K562 (cell line): ENCODE results near the gene ORMDL3. TPM values are rescaled to one million over a fixed set of nuclear protein-coding genes. Genes with fewer than 3 reads are reported as not detected.
A peak's percentile ranks its signal among the peaks of the same experiment; 100 is the strongest.

Experiments used
- ATAC-seq: fragments of 200-7000 bp; cut with Tn5 transposase; 3 replicates; pipeline ENCODE4 v1.9.1; 2020; ENCODE audit warnings: moderate library complexity
- BruUV-seq: library from RNA; stranded (reverse); fragments of 400-500 nt; replicated peaks from 2 replicates; lab custom pipeline; 2021; lab: Mats Ljungman, UMichigan
- CTCF ChIA-PET: fragments of 300-600 bp; formaldehyde crosslinking; extraction: SDS; loops from one replicate; lab custom pipeline; 2021; ENCODE audit warnings: low intra/inter-chr PET ratio; lab: Yijun Ruan, JAX
- POLR2A ChIA-PET: fragments of 300-600, 350-650 bp; sonication (Branson Sonifier 250); formaldehyde crosslinking; extraction: SDS; loops from one replicate; lab custom pipeline; 2021; ENCODE audit warnings: antibody characterized with exemption, inconsistent platforms; lab: Yijun Ruan, JAX
- DNase-seq, 4 experiments: peaks; one replicate each; pipeline versions ENCODE4 v3.0.0 to v3.0.0-alpha.2; 2011 to 2018; ENCODE audit warnings: low spot score in 3 of 4, mixed read lengths in 3 of 4; ENCODE audit errors: extremely low read depth in 1 of 4
- FAIRE-seq: peaks from 2 replicates; lab custom pipeline; 2011; peaks lifted over from hg19 to GRCh38; lab: Jason Lieb, UNC
- H2AFZ ChIP-seq: 2 replicates; pipeline ENCODE4 v1.6.0; 2011; ENCODE audit warnings: low read depth, low read length, control low read depth, inconsistent platforms
- H3K27ac ChIP-seq: fragments of 200-600 bp; 3 replicates; pipeline ENCODE4 v1.8.0; 2011; ENCODE audit warnings: low read depth, mild to moderate bottlenecking, control low read depth, inconsistent platforms, low read length, moderate library complexity, mixed read lengths; ENCODE audit errors: extremely low read depth
- H3K27me3 ChIP-seq, 2 experiments: fragments of 300-600 bp in 1 of 2; 2 replicates in 1 of 2; 3 replicates in 1 of 2; pipeline versions ENCODE4 v1.6.0 to v1.8.0; 2011; ENCODE audit warnings: inconsistent platforms in 2 of 2, low read length in 2 of 2, mild to moderate bottlenecking in 1 of 2, mixed read lengths in 1 of 2, moderate library complexity in 1 of 2; ENCODE audit not compliant: control insufficient read depth in 2 of 2, insufficient read depth in 2 of 2
- H3K36me3 ChIP-seq: fragments of 300-600 bp; 3 replicates; pipeline ENCODE4 v1.8.0; 2011; ENCODE audit warnings: mild to moderate bottlenecking, low read length, inconsistent platforms; ENCODE audit not compliant: control insufficient read depth, insufficient read depth
- H3K4me1 ChIP-seq, 2 experiments: fragments of 200-600 bp in 1 of 2; replicated peaks in 1 of 2; 2 replicates in 1 of 2; 3 replicates in 1 of 2; pipeline versions ENCODE4 v1.5.1 to v1.8.0; 2011; ENCODE audit warnings: inconsistent platforms in 2 of 2, low read length in 2 of 2, mild to moderate bottlenecking in 1 of 2, mixed read lengths in 1 of 2, moderate library complexity in 1 of 2; ENCODE audit not compliant: control insufficient read depth in 2 of 2, insufficient read depth in 2 of 2
- H3K4me2 ChIP-seq: 2 replicates; pipeline ENCODE4 v1.6.1; 2011; ENCODE audit warnings: low read length, control low read depth, inconsistent platforms, mixed read lengths; ENCODE audit not compliant: insufficient read depth
- H3K4me3 ChIP-seq: fragments of 200-600 bp; sonication (generic), shearing (Covaris generic); 2 replicates; pipeline ENCODE4 v1.5.1; 2016; ENCODE audit warnings: control low read depth, inconsistent platforms
- H3K79me2 ChIP-seq: fragments of 200-600 bp; 3 replicates; pipeline ENCODE4 v1.8.0; 2011; ENCODE audit warnings: low read length, inconsistent platforms; ENCODE audit not compliant: control insufficient read depth, insufficient read depth
- H3K9ac ChIP-seq, 2 experiments: 2 replicates each; pipeline versions ENCODE4 v1.6.0 to v1.6.1; 2011; ENCODE audit warnings: low read depth in 2 of 2, low read length in 2 of 2, control low read depth in 1 of 2, inconsistent platforms in 1 of 2, mild to moderate bottlenecking in 1 of 2, mixed read lengths in 1 of 2; ENCODE audit not compliant: insufficient read depth in 1 of 2
- H3K9me1 ChIP-seq: one replicate; pipeline ENCODE4 v1.6.0; 2011; ENCODE audit warnings: inconsistent platforms, mild to moderate bottlenecking, low read length, moderate library complexity; ENCODE audit not compliant: control insufficient read depth, insufficient read depth
- H3K9me3 ChIP-seq: replicated peaks from 2 replicates; pipeline ENCODE4 v1.5.1; 2011; ENCODE audit warnings: low read depth, low read length, inconsistent platforms; ENCODE audit not compliant: control insufficient read depth, insufficient read depth
- H4K20me1 ChIP-seq: replicated peaks from 2 replicates; pipeline ENCODE4 v1.6.1; 2011; ENCODE audit warnings: low read length, inconsistent platforms, mixed read lengths; ENCODE audit not compliant: control insufficient read depth, insufficient read depth
- ARID3A ChIP-seq: IDR thresholded peaks from 2 replicates; pipeline ENCODE4 v1.6.1; 2012; ENCODE audit warnings: low read depth, low read length, improper control_type of control experiment, borderline replicate concordance
- CTBP1 ChIP-seq: fragments of 450-650 bp; IDR thresholded peaks from 2 replicates; pipeline ENCODE4 v1.6.1; 2016; ENCODE audit warnings: borderline replicate concordance
- DPF2 ChIP-seq: fragments of 450-650 bp; IDR thresholded peaks from 2 replicates; pipeline ENCODE4 v1.6.1; 2016
- EWSR1 ChIP-seq: fragments of 450-650 bp; IDR thresholded peaks from 2 replicates; pipeline ENCODE4 v1.6.1; 2018; ENCODE audit warnings: borderline replicate concordance, mild to moderate bottlenecking, low read depth, moderate library complexity; ENCODE audit not compliant: partially characterized antibody
- GTF2A2 ChIP-seq: IDR thresholded peaks from 2 replicates; pipeline ENCODE4 v1.6.1; 2016; ENCODE audit warnings: mild to moderate bottlenecking, missing genetic modification characterization, missing compliant biosample characterization
- KAT7 ChIP-seq: sonication (generic); formaldehyde crosslinking; IDR thresholded peaks from 2 replicates; pipeline ENCODE4 v1.8.0; 2022; ENCODE audit warnings: missing genetic modification reagents, mild to moderate bottlenecking, borderline replicate concordance
- POLR2AphosphoS2 ChIP-seq: IDR thresholded peaks from 2 replicates; pipeline ENCODE4 v1.6.1; 2012; ENCODE audit warnings: low read length, improper control_type of control experiment
- RBM22 ChIP-seq: fragments of 200-400 bp; formaldehyde crosslinking; IDR thresholded peaks from 2 replicates; pipeline ENCODE4 v1.6.1; 2018; ENCODE audit warnings: low read length, low read depth; ENCODE audit not compliant: poor library complexity, severe bottlenecking
- RFX1 ChIP-seq: fragments of 450-650 bp; IDR thresholded peaks from 2 replicates; pipeline ENCODE4 v1.6.1; 2016; ENCODE audit warnings: mild to moderate bottlenecking, moderate library complexity
- ZBTB9 ChIP-seq: fragments of 450-650 bp; formaldehyde crosslinking; IDR thresholded peaks from 2 replicates; pipeline ENCODE4 v1.4.0; 2020; ENCODE audit warnings: mild to moderate bottlenecking, moderate library complexity
- ZNF445 ChIP-seq: fragments of 250-450 bp; sonication (Bioruptor Pico); IDR thresholded peaks from 2 replicates; pipeline ENCODE4 v1.4.0; 2020; ENCODE audit warnings: low read depth, mild to moderate bottlenecking, moderate library complexity
- WGBS: fragments of 100-300 bp; shearing (Covaris generic); methylation state at CpG from one replicate; pipeline ENCODE4 v1.1.6; 2016; ENCODE audit warnings: low coverage, mixed read lengths; ENCODE audit not compliant: insufficient coverage; ENCODE audit errors: missing lambda C conversion rate; 5-methylcytosine and 5-hydroxymethylcytosine counted together
- in situ Hi-C: fragments of 300-500 bp; cut with MboI; formaldehyde crosslinking; loops from 4 replicates; pipeline ENCODE4 v1.15.0; 2018; ENCODE audit warnings: inconsistent platforms, mixed read lengths
- intact Hi-C: fragments of 100-400 bp; cut with micrococcal nuclease; formaldehyde crosslinking; loops from 2 replicates; pipeline ENCODE4 v1.14.2; 2022
- polyA plus RNA-seq, 8 experiments: library from polyadenylated mRNA; depleted of rRNA in 4 of 8; stranded (reverse) in 5 of 8; unstranded in 3 of 8; fragments of >200 nt; fragmentation: Nextera tagmentation in 2 of 8; fragmentation: Illumina TruSeq in 1 of 8; extraction: Ambion mirVana in 2 of 8; extraction: Trizol in 1 of 8; gene quantifications; 2 replicates each; pipeline versions ENCODE4 v1.2.1 to v1.2.3, GENCODE V29; 2011 to 2014; ENCODE audit warnings: inconsistent platforms in 1 of 8, missing spikeins in 1 of 8
- total RNA-seq, 7 experiments: library from RNA; depleted of rRNA in 6 of 7; stranded (reverse); fragments of >200 nt in 6 of 7; fragmentation: Illumina TruSeq in 2 of 7; extraction: Trizol in 2 of 7; gene quantifications; 2 replicates each; pipeline versions ENCODE4 v1.2.1 to v1.2.3, GENCODE V29; 2011 to 2021; ENCODE audit warnings: low replicate concordance in 1 of 7

ORMDL3 gene
- total and polyA plus RNA-seq, 9 of the 15 experiments (the other 6 are each of a cell fraction or from before 2014, with no cell fraction given), result 2.7 to 57.4 (median 27.1) TPM

- Histone ChIP-seq H3K4me1 (peaks cover 27 to 47% of the 10 kb centered on the region in 2 experiments), H3K79me2 (peaks cover 33% of the 10 kb centered on the region), H4K20me1 (0 out of 2 replicates have a peak, but pooled peaks cover 14% of the 10 kb centered on the region), H3K9ac (peak overlapping the region; percentile 77 to 83; a peak in 3 of 4 replicates), H3K4me2 (peak overlapping the region; percentile 95; the same call in 1 of the 2 replicates), H3K9me3 (no peaks in the 10 kb centered on the region), H3K36me3 (peaks cover 38% of the 10 kb centered on the region; the same call in 2 of the 3 replicates), H3K4me3 (no peak overlapping the region), H3K9me1 (peaks cover 13% of the 10 kb centered on the region), H2AFZ (no peak overlapping the region), H3K27ac (no peak overlapping the region), H3K27me3 (no peaks in the 10 kb centered on the region)
- CTCF ChIA-PET, result no interaction called here
- intact Hi-C loops (loop anchor here (2.0 kb wide), 1 partner anchor 27 kb away; no protein-coding TSS in a partner anchor), in situ Hi-C loops (no loop called here)
- POLR2A ChIA-PET, result interaction anchor here (0.5 to 2.0 kb wide), 6 partner anchors 7 to 113 kb away, joined by 3 to 7 read pairs (median 4); partner anchors contain the start of gene GSDMB
- BruUV-seq, result no TSS peak
- DNase-seq (peak in 3 of 4 experiments; percentile 33 to 49 (median 35)), FAIRE-seq (peak; percentile 65), ATAC-seq (no peak)
- TF ChIP-seq RFX1, result peak; percentile 82
- no peak for TF ChIP-seq RBM22
- 57% methylated on average over 11 of the region's 11 CpGs for WGBS
Observed at GRCh38 chr17:39925282-39926134, 1.9 kb downstream of the ORMDL3 start.

- intact Hi-C loops, result no loop called here
- Histone ChIP-seq H3K9me3 (no peaks in the 10 kb centered on the region), H3K27ac (no peak overlapping the region), H3K4me3 (no peak overlapping the region), H3K4me2 (no peak overlapping the region), H3K36me3 (peaks cover 43% of the 10 kb centered on the region; the same call in 2 of the 3 replicates), H3K4me1 (peaks cover 29 to 47% of the 10 kb centered on the region in 2 experiments), H3K9ac (peak overlapping the region in 1 of 2 experiments; percentile 22; a peak in 1 of 4 replicates), H3K27me3 (no peaks in the 10 kb centered on the region), H3K79me2 (peaks cover 33% of the 10 kb centered on the region), H2AFZ (no peak overlapping the region), H4K20me1 (0 out of 2 replicates have a peak, but pooled peaks cover 14% of the 10 kb centered on the region), H3K9me1 (peaks cover 13% of the 10 kb centered on the region)
- in situ Hi-C loops, result no loop called here
- FAIRE-seq (no peak), ATAC-seq (no peak), DNase-seq (no peak)
- CTCF ChIA-PET, result no interaction called here
- POLR2A ChIA-PET, result interaction anchor here (2.0 kb wide), 1 partner anchor 14 kb away, joined by 7 read pairs; no protein-coding TSS in a partner anchor
- BruUV-seq, result no TSS peak
- 96% methylated on average over 3 of the region's 3 CpGs for WGBS
- TF ChIP-seq GTF2A2 (tag) (no peak), KAT7 (CRISPR knock-in tag) (no peak), CTBP1 (no peak), POLR2AphosphoS2 (no peak), ZBTB9 (CRISPR knock-in tag) (no peak), DPF2 (no peak), EWSR1 (no peak), ZNF445 (CRISPR knock-in tag) (no peak), ARID3A (no peak)
Observed at GRCh38 chr17:39924691-39925055, 2.7 kb downstream of the ORMDL3 start.
